HTR-8/SVneo (cell line): ENCODE results near the gene ATF7.
"Not testable (repeated sequence)": the region's sequence is repeated elsewhere in the genome, so short reads cannot be mapped to it uniquely, and the experiment has no call there.

ENCODE experiments used
- DNase-seq: peaks from one replicate; pipeline ENCODE4 v3.0.0; 2011; ENCODE audit warnings: low spot score, mixed read lengths; ENCODE audit not compliant: insufficient read length
- FAIRE-seq: peaks from 2 replicates; lab custom pipeline; 2011; peaks lifted over from hg19 to GRCh38; lab: Jason Lieb, UNC

The ATF7 gene

DNA sequence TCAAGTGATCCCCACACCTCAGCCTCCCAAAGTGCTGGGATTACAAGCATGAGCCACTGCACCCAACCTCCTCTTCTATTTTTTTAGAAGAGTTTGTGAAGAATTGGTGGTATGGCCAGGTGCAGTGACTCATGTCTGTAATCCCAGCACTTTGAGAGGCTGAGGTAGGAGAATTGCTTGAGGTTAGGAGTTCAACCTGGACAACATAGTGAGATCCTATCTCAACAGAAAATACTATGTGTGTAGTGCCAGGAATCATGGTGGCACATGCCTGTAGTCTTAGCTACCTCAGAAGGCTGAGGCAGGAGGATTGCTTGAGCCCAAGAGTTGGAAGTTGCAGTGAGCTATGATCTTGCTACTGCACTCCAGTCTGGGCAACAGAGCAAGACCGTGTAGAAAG is 5.5 kb upstream of the ATF7 start:
- no peak for DNase-seq
- FAIRE-seq: no peak

DNA sequence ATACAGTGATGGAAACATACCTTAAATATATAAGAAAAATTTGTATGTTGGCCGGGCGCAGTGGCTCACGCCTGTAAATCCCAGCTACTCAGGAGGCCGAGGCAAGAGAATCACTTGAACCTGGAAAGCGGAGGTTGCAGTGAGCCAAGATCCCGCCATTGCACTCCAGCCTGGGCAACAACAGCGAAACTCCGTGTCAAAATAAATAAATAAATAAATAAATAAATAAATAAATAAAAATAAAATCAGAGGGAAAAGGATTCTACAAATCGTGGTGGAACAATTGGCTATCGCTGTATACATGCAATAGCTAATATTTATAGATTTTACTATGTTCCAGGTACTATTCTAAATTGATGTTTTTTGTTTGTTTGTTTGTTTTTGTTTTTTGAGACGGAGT is 1.7 kb upstream of the ATF7 start:
- DNase-seq: no peak
- no peak for FAIRE-seq

GRCh38 chr12:53626702-53627169 is 554 bp upstream of the ATF7 start:
- DNase-seq: no peak
- no peak for FAIRE-seq

- DNase-seq (no peak), FAIRE-seq (no peak)
Measured at GRCh38 chr12:53625373-53625945, 723 bp downstream of the ATF7 start.

- FAIRE-seq: no peak
- DNase-seq: no peak
Measured at GRCh38 chr12:53624956-53625355, 1.2 kb downstream of the ATF7 start.

DNA sequence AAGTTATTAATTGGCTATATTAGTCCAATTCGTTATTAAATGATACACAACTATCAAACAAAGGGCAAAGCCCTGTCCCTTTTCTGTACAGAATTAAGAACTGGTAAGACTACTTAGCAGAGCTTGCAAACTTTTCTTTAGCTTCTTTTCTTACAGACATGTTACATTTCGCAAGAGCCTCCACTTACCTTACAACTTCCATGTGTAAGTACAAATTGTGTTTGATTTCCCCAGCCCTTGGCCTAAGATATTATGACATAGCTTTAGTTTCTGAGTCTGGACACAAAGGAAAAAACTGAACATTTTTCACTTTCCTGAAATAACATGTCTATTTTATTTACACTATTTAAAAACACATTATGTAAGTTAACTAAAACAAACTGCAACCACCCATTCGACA is 1.7 kb downstream of the ATF7 start:
- DNase-seq (no peak), FAIRE-seq (no peak)

- DNase-seq: no peak
Measured at GRCh38 chr12:53623548-53624385, 2.4 kb downstream of the ATF7 start.

GRCh38 chr12:53622724-53623123 is 3.5 kb downstream of the ATF7 start:
- FAIRE-seq (no peak), DNase-seq (no peak)

More at GRCh38 chr12:53623548-53624385, 2.4 kb downstream of the ATF7 start:
- no peak for FAIRE-seq

- no peak for FAIRE-seq
- no peak for DNase-seq
Measured at GRCh38 chr12:53618275-53618674, 7.9 kb downstream of the ATF7 start.

DNA sequence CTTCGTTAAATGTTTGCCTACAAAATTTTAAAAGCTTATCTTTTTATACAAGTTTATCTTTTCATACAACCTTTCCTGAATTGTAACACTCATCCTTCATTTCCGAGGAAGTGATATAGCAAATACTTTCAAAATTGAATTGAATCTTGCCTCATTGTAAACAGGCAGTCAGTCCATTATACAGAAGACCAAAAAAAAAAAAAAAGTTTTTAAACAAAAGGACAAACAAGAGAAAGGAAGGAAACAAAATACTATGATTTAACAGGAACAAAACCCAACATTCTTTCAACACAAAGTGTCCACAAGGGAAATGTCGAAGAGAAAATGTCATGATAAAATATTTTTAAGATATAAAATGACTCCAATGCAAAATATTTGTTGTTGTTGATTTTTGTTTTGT is 8.5 kb downstream of the ATF7 start:
- DNase-seq: no peak
- FAIRE-seq: no peak

GRCh38 chr12:53616950-53617349 is 9.2 kb downstream of the ATF7 start:
- FAIRE-seq (no peak), DNase-seq (no peak)

GRCh38 chr12:53613821-53614220 is 12.4 kb downstream of the ATF7 start:
- no peak for FAIRE-seq
- DNase-seq: no peak

- DNase-seq (no peak), FAIRE-seq (no peak)
Measured at GRCh38 chr12:53612978-53613377, 13.2 kb downstream of the ATF7 start.

DNA sequence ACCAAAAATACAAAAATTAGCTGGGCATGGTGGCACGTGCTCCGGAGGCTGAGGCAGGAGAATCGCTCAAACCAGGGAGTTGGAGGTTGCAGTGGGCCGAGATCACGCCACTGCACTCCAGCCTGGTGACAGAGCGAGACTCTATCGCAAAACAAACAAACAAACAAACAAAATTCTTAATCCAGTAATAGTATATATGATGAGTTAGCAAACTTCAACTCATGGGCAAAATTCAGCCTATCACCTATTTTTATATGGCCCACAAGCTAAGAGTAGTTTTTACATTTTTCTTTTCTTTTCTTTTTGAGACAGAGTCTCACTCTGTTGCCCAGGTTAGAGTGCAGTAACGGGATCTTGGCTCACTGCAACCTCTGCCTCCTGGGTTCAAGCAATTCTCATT is 14.9 kb downstream of the ATF7 start:
- DNase-seq (no peak), FAIRE-seq (no peak)

GRCh38 chr12:53606688-53607087 is 19.5 kb downstream of the ATF7 start:
- FAIRE-seq, DNase-seq: not testable (repeated sequence)

GRCh38 chr12:53604581-53604980 is 21.6 kb downstream of the ATF7 start:
- DNase-seq: no peak
- no peak for FAIRE-seq

DNA sequence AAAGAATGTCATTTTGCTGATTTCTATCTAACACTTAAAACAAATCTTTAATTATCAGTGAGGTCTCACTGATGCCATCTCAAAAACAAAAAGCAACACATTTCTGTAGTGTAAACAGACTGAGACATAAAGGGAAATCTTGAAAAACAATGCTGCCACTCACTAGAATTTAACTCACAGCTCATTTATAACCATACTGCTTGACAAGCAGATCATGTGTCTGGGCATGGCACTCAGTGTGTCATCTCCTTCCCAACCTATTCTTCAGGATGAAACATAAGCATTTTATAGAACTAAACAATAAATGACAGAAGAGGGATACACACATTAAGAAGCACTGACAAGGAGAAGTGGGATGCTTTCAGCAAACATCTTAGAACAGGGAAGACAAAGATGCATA is 22.4 kb downstream of the ATF7 start:
- DNase-seq (no peak), FAIRE-seq (no peak)

DNA sequence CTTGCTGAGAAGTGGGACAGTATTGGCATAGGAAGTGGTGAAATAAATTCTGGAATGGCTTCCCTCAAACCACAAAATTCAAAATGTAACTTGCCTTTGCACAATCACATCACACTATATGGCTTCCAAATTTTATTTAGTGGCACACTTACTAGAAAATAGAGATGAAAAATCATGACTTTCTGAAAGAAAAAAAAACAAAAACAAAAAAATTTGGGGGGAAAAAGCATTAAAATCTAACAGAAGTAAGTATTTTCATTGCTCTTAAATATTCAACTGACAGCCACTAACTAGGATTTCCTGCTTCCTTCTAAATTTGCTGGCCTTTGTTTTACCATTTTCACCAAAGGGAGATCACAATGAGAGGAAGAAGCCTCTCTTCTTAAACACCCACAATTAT is 23.0 kb downstream of the ATF7 start:
- no peak for FAIRE-seq
- no peak for DNase-seq

GRCh38 chr12:53602176-53602864 is 23.9 kb downstream of the ATF7 start:
- no peak for DNase-seq
- FAIRE-seq: no peak

GRCh38 chr12:53601296-53601847 is 24.8 kb downstream of the ATF7 start:
- no peak for FAIRE-seq

More at GRCh38 chr12:53601296-53601847, 24.8 kb downstream of the ATF7 start:
- no peak for DNase-seq
